Limb (tissue), 2 donors: ENCODE results near the gene STAG3.
"Not testable (repeated sequence)": the region's sequence is repeated elsewhere in the genome, so short reads cannot be mapped to it uniquely, and the experiment has no call there.

Source experiments
- DNase-seq, 2 donors: peaks; one replicate each; pipeline ENCODE4 v3.0.0-alpha.2; 2016; ENCODE audit errors: extremely low spot score in 2 of 2

STAG3 gene, protein sequence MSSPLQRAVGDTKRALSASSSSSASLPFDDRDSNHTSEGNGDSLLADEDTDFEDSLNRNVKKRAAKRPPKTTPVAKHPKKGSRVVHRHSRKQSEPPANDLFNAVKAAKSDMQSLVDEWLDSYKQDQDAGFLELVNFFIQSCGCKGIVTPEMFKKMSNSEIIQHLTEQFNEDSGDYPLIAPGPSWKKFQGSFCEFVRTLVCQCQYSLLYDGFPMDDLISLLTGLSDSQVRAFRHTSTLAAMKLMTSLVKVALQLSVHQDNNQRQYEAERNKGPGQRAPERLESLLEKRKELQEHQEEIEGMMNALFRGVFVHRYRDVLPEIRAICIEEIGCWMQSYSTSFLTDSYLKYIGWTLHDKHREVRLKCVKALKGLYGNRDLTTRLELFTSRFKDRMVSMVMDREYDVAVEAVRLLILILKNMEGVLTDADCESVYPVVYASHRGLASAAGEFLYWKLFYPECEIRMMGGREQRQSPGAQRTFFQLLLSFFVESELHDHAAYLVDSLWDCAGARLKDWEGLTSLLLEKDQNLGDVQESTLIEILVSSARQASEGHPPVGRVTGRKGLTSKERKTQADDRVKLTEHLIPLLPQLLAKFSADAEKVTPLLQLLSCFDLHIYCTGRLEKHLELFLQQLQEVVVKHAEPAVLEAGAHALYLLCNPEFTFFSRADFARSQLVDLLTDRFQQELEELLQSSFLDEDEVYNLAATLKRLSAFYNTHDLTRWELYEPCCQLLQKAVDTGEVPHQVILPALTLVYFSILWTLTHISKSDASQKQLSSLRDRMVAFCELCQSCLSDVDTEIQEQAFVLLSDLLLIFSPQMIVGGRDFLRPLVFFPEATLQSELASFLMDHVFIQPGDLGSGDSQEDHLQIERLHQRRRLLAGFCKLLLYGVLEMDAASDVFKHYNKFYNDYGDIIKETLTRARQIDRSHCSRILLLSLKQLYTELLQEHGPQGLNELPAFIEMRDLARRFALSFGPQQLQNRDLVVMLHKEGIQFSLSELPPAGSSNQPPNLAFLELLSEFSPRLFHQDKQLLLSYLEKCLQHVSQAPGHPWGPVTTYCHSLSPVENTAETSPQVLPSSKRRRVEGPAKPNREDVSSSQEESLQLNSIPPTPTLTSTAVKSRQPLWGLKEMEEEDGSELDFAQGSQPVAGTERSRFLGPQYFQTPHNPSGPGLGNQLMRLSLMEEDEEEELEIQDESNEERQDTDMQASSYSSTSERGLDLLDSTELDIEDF

DNA sequence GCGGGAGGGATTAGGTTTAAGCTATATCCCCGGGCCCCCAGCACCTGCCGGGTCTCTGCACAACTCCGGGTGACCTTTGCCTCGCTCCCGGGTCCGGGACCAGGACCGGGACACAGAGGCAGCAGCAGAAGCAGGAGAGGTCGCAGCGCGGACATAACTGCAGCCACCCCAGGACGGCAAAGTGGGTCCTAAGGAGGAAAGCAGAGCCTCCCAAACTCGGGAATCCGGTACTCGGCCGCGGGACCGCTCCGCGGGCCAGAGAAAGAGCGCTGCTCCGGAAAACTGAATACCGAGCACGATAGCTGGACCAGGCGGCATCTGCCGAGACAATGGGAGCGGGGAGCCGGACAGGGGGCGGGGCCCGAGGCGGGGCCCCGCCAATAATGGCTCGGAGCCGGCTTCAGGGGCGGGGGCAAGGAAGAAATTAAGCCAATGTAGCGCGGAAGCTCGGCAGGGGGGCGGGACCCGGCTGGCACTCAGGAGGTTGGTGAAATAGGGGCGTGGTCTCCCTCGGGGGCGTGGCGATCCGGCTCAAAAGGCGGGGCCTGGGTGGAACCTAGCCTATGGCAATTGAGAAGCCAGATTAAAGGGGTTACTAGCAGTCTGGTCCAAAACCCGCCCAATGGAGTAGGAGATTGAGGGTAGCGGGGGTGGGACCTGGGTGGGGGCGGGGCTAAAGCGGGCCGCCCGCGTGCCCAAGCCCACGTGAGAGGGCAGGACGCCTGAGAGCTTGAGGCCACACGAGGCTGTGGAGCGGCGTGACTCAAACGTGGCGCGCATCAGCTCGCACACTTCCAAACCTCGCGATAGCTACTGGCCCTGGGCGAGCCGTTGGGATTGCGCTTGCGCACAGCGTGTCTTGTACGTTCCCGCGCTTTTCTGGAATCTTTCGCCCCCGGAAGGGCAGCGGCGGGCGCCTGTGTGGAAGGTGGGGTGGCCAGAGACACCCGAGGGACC is at the start of gene STAG3, which contains the start of gene GPC2:
Gene STAG3, plus strand, starts transcription at position 874 of the 957 bp plus-strand sequence. CDS start 2,639 bp downstream, outside the sequence.
Gene GPC2, minus strand, starts transcription at position 337 of the 957 bp plus-strand sequence. Its CDS starts 182 bp downstream, at position 155.
- peak; percentile 94 to 99 for DNase-seq

- DNase-seq = no peak
Measured at GRCh38 chr7:100128637-100128963, 49.1 kb upstream of the STAG3 start.

- DNase-seq = not testable (repeated sequence)
Measured at GRCh38 chr7:100130220-100130607, 47.5 kb upstream of the STAG3 start.

DNA sequence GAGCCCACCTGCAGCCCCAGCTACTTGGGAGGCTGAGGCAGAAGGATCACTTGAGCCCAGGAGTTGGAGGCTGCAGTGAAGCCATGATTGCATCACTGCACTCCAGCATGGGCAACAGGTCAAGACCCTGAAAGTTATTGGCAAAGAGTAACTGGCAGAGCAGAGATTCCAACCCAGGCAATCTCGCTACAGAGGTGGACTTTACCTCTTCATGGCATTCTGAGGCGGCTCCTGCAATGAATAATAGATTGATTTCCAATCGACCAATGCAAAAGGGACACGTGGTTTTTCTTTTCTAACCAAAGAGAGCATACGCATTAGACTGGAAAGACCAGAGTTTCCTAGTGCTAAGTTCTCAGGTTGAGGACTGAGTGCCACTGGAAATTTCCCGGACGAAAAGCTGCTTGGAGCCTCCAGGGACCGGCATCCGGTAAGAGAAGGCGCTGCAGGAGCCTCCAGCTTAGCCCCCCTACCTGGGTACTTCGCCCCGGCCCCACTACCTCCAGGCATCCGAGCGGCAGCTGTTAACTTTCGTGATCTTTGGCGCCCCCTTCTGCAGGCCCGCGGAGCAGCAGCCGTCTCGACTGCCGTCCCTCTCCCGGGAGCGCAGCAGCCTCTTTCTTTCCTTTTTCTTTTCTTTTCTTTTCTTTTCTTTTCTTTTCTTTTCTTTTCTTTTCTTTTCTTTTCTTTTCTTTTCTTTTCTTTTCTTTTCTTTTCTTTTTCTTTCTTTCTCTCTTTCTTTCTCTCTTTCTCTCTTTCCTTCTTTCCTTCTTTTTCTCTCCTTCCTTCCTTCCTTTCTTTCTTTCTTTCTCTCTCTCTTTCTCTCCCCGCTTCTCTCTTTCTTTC is 46.9 kb upstream of the STAG3 start:
- peak; percentile 66 to 90 for DNase-seq

GRCh38 chr7:100132126-100132525 is 45.6 kb upstream of the STAG3 start:
- no peak for DNase-seq

GRCh38 chr7:100132697-100133151 is 45.0 kb upstream of the STAG3 start:
- peak; percentile 45 to 72 for DNase-seq

DNA sequence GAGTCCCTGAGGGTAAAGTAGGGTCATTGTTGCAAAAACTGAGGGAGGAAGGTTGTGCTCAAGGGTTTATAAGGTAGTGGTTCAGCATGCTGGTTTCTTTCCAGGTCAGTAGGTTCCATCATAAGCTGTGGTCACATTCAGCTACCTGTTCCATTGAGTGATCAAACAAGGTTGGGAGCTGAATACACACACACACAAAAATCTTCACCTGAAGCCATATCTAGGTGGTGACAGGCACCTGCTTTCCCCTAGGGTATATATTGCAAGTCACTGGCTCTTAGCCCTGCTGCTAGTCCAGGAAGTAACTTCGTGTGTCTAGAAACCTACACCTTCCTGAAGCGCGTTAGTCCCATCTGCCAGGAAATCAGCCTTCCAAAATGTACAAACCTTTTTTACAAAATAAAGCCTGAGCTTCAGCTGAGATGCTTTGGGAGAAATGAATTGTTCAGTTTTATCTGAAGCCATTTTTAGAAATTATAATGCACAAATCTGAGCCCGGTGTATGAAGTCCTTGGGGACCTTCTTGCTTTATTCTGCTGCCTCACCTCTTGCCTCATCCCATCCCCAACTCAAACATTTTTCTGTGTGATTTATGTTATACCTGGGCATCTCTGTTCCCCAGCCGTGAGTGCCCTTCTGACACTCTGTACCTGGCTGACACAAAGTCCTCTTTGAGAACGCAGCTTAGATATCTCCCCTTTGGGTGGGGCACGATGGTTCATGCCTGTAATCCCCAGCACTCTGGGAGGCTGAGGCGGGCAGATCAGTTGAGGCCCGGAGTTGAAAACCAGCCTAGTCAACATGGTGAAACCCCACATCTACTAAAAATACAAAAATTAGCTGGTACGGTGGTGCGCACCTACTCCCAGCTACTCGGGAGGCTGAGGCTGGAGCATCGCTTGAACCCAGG is 39.6 kb upstream of the STAG3 start:
- DNase-seq = no peak

- DNase-seq = no peak
Measured at GRCh38 chr7:100141555-100141949, 36.2 kb upstream of the STAG3 start.

DNA sequence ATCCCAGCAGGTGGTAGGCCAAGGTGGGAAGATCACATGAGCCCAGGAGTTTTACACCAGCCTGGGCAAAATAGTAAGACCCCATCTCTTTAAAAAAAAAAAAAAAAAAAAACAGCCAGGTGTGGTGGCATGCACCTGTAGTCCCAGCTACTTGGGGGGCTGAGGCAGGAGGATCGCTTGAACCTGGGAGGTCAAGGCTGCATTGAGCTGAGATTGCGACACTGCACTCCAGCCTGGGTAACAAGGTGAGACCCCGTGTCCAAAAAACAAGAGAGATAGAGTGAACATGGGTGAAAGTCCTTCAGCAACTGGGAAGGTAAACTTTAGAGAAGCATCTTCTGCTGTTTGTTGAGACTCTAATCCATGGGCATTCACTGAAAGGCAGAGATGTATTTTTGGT is 35.3 kb upstream of the STAG3 start:
- no peak for DNase-seq

DNA sequence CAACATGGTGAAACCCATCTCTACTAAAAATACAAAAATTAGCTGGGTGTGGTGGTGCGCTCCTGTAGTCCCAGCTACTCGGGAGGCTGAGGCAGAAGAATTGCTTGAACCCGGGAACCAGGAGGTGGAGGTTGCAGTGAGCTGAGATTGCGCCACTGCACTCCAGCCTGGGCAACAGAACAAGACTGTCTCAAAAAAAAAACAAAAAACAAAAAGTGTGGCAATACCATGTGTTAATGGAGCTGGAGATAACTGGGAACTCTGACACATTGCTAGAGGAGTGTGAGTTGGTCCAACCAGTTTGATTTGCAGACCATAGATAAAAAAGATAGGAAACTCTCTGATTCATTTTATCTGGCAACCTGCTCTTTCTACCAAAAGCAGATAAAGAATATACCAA is 31.4 kb upstream of the STAG3 start:
- DNase-seq = not testable (repeated sequence)

- DNase-seq = no peak
Measured at GRCh38 chr7:100147278-100147677, 30.4 kb upstream of the STAG3 start.

DNA sequence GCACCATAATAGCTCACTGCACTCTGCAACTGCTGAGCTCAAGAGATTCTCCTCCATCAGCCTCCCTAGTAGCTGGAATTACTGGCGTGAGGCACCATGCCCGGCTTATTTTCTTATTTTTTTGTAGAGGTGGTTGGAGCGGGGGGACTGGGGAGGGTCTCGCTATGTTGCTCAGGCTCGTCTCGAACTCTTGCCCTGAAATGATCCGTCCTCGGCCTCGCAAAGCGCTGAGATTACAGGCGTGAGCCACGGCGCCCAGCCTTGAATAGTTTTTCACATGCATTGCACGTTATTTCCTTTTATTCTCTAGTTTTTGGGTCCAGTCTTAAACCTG is 29.5 kb upstream of the STAG3 start:
- no peak for DNase-seq

DNA sequence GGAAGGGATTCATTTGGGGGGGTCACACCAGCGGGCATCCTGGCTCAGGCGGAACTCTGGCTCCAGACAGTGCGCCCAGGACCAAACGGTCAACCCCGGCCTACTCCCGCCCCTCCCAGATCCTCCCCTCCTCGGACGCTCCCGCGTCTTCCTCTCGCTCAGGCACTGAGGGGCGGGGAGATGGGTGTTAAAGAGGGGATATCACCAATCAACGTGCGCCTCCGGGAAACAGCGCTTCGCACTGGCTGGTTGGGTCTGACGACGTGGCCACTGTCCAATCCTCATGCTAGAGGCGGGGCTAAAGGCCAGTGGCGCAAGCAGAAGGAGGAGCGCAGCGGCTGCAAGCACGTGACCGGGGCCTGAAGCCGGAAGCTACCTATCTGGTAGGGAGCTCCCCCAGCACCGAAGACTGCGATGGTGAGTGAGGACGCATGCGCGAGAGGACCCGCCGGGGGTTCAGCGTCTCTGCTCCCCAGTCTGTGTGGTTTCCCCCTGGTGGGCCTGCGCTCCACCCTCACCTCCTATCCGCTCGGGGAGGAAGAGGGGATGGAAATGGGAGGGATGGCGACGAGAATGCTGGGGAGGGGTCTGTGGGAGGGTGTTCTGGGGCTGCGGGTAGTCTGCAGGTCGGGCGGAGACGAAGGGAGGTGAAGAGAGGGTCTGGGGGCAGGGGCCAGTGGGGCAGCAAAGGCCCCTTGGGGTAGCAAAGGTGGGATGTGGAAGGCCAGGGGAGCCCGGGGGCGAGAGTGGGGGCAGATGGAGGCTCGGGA is 29.0 kb upstream of the STAG3 start, which contains the start of gene LAMTOR4:
Gene LAMTOR4, plus strand, starts transcription at position 360 of the 770 bp plus-strand sequence. Its CDS starts 55 bp downstream, at position 415.
- peak; percentile 97 to 99 for DNase-seq

GRCh38 chr7:100152404-100152803 is 25.3 kb upstream of the STAG3 start:
- no peak for DNase-seq

DNA sequence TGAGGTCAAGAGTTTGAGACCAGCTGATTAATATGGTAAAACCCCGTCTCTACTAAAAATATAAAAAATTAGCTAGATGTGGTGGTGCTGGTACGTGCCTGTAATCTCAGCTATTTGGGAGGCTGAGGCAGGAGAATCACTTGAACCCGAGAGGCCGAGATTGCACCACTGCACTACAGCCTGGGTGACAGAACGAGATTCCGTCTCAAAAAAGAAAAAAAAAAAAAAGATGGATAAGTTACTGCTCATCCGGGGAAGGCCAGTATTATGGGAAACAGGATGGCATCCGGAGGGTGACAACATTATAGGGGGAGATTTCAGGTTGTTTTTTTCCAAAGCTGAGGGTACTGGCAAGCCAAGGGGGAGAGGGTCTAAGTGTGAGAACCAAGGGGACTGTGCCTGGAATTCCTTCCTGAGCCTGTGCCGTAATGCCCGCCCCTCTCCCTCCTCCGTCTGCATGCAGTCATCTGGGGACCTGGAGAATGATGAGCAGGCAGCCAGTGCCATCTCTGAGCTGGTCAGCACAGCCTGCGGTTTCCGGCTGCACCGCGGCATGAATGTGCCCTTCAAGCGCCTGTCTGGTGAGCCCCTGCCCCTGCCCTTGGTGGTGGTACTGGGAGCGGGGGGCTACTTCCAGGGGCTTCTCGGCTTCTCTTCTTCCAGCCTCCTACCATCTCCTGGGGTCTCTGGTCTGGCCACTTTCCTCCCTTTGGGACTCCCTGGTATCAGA is 24.6 kb upstream of the STAG3 start:
- no peak for DNase-seq

DNA sequence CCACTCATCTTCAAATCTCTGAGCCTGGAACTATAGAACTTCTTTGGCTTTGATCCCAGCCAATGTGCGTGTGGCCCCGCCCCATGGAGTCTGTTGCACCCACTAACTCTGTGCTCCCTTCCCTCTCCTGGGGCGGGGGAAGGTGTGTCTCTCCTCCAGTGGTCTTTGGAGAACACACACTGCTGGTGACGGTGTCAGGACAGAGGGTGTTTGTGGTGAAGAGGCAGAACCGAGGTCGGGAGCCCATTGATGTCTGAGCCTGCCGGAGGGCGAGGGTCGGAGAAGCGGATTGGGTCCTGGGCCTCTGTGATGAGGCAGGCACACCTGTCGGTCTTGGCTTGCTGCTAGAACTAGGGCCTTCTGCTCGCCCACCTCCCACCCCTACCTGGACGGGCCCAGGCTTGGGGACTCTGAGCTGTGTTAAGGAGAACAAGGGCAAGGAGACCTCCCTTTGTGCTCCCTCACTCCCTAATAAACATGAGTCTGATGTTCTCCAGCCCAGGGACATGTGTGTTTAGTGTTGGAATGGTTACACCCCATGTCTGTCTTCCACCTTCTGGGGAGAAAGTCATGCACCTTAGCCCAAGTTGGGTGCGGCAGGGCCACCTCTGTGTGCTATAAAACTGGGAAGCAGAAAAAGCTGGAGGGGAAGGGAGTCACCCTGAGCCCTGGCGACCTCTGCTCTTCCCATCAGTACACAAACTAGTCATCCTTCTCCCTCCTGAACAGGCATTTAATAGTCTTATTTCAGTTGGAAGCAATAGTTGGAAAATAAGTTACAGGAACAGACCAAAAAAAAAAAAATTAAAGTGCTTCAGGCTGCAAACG is 23.8 kb upstream of the STAG3 start:
- no peak for DNase-seq
